HG03558 (cell line): ENCODE data around the gene PRG2.
A peak's percentile ranks its signal among the peaks of the same experiment; 100 is the strongest.

Experiments
- ATAC-seq: cut with Tn5 transposase; IDR thresholded peaks from one replicate; pipeline ENCODE4 v1.9.1; 2021; ENCODE audit warnings: moderate number of reproducible peaks; ENCODE audit not compliant: unreplicated experiment; ENCODE audit errors: extremely low read depth

PRG2 gene

DNA sequence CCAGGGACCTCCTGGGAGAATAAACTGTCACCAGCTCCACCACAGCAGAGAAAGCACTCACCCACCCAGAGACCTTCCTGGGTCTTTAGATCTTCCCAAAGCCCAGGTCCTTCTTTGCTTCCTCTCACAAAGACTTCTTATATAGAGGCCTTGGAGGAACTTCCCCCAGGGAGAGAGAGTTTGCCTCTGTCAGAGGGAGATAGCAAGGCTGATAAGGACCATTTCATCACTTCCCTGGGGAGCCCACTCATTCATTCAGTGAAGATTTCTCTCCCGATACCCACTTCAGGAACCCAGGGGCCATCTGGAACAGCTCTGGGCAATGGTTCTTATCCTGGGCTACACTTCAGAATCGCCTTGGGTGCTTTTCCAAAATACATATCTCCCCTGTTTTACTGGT, at the start of gene PRG2:
Gene PRG2, minus strand, starts transcription at position 116 of the 400 bp plus-strand sequence. CDS start 706 bp downstream, outside the sequence.
- no peak for ATAC-seq

DNA sequence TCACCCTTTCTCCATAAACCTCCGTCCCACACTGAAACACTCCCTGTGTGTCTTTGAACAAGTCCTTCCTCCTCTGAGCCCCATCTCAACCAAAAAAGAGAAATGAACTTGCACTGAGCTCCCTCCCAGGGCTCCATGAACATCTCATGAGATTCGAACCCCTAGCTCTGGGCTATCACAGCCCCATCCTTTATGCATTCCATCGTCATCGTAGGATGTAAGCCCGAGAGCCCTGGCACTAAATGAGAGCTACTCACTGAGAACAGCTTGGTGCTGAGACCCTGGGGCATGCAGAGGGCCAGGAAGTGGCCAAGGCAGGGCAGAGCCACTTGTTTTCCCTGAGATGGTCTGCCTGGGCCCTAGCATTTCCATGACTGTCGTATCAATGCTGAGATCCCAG, 49.3 kb upstream of the PRG2 start:
- ATAC-seq: no peak

DNA sequence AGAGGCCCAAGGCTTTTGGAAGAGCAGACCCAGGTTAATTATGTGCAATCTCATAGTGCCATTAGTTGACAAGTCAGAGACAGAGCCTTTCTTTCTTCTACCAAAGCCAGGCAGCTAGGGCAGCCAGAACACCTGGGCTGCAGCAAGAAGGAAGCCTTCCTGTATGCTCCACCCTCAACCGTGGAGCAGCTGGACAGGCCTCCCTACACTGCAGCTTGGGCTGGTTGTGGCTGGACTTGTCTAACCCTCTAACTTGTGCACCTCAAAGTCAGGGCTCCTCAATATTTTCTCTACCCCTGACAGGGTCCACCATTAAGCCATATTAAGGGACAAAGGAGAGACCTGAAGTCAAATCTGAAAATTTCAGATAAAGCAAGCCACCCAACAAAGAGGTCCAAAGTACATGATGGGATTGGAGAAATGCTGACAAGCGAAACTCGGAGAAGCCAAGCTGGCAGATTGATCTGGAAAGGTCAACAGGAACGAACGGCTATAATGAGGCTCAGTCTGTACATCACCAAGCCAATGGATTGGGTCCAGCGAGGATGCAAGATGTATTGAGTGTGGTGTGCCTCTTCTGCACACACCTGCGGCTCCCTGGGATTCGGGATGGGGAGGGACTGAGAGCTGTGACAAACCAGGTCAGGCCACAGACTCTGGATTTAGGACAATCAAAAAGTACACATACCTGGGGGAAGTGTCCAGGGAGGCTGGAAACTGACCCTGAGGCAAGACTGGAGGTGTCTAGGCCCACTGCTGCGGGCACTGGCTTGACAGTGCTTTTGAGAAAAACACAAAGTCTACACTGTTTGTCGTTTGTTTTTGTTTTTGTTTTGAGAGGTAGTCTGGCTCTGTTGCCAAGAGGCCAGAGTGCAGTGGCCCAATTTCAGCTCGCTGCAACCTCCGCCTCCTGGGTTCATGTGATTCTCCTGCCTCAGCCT, 48.2 kb upstream of the PRG2 start:
- ATAC-seq: no peak

- no peak for ATAC-seq
These were observed 45.6 kb upstream of the PRG2 start for GRCh38 chr11:57436031-57436430.

- no peak for ATAC-seq
These were observed 44.4 kb upstream of the PRG2 start for GRCh38 chr11:57434640-57435546.

- ATAC-seq: no peak
These were observed 42.3 kb upstream of the PRG2 start for GRCh38 chr11:57432714-57433163.

GRCh38 chr11:57432149-57432561, 41.7 kb upstream of the PRG2 start:
- no peak for ATAC-seq

- no peak for ATAC-seq
These were observed 40.5 kb upstream of the PRG2 start for GRCh38 chr11:57430952-57431351.

DNA sequence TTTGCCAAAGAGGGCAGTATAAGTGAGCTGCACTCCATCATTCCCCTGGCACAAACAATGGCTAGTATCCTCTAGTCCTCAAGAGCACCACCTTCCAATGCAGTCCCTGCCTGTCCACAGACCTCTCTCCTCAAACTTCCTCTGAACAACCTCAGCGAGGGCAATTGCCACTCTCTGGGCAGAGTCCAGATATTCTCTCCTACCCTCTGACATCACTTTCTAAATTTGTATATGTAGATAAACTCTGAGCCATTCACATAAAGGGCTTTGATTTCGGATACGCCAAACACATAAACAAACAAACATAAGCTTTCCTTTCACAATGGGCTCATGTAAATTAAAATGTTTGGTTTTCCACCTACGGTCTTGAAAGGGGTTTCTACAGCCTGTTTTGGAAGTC, 39.5 kb upstream of the PRG2 start:
- ATAC-seq: no peak

- ATAC-seq: no peak
These were observed 38.2 kb upstream of the PRG2 start for GRCh38 chr11:57428643-57429042.

- ATAC-seq: no peak
These were observed 37.3 kb upstream of the PRG2 start for GRCh38 chr11:57427727-57428082.

GRCh38 chr11:57426929-57427726, 36.7 kb upstream of the PRG2 start, which contains the start of gene SLC43A3:
TSS of gene SLC43A3 (minus strand) at chr11:57427121. CDS start at chr11:57426172, 949 bp downstream.
- ATAC-seq: peak; percentile 30

DNA sequence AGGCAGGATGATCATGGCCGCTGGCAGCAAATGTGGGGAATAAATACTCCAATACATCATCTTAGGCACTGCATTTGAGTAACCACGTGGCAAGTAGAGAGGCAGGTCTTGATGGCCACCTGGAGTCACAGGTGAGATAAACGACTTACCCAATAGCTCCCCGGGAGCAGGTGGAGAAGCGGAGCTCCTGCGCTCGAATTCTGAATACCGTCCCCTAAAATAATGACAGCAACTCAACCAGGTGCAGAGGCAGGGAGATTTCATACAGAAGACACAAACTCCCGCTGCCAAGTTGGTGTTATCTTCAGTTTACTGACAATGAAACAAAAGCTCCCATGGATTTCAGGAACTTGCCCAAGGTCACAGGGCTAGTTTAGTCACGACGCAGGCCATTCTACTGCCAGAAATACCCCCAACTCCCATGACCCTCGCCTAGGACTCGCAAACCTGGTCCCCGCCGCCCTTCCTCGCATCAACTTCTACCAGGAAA, 36.0 kb upstream of the PRG2 start:
- ATAC-seq: no peak

- ATAC-seq: no peak
These were observed 35.4 kb upstream of the PRG2 start for GRCh38 chr11:57425565-57426438.

DNA sequence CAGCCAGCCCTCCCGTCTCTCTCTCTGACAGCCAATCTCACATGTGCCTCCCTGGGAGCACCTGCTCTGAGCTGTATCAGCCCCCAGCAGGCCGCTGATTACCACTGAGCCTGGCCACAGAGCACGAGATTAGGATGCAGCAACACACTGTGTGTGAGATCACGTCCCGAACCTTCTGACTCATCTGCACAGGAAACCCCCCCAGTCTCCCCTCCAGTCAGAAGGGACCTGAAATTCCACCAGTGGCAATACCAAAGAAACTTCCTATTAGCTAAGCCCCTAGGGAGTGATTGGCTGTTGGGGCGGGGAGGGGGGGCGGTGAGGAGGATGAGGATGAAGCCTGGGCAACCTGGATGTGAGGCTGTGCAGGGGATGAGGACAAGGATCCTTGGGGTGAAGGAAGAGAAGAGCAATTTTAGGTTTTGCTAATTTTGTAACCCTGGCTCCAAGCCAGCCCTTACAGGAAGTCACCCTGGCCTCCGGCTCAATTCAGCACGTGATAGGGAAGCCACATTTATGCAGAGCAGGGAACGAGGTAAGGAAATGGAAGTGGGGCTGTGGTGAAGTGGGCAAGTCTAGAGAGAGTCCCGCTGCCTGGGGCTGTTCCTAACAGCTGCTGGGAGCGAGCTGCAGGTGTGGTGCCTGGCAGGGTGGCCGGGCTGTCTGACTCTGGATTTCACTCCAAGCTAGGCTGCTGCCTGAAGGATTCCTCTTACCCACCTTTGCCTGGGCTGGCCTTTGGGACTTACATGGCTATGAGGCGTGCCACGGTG, 34.5 kb upstream of the PRG2 start:
- ATAC-seq: peak; percentile 90

- no peak for ATAC-seq
These were observed 33.8 kb upstream of the PRG2 start for GRCh38 chr11:57424137-57424791.

DNA sequence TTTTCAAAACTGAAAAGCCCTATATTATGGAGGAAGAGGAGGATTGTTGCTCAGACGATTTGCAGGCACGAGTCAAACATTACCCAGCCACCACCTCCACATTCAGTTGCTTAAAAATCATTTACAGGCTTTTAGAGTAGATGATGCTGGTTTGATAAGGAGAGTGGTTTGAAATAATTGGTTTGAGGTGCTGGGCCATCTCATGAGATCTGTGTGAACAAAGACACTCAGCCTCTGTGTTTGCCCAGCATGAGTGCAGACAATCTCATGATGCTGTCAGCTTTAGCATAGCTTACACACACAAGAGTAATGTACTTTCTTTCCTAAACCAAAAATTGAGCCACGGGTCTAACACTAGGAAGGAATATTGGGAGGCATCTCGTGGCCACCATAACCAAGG, 32.2 kb upstream of the PRG2 start:
- ATAC-seq: no peak

GRCh38 chr11:57421805-57422204, 31.4 kb upstream of the PRG2 start:
- ATAC-seq: no peak
